Sciatic nerve (tissue), 2 donors: ENCODE data around the gene STK38L. TPM values are rescaled to one million over a fixed set of nuclear protein-coding genes. Genes with fewer than 3 reads are reported as not detected.
"Not testable (repeated sequence)": the region's sequence is repeated elsewhere in the genome, so short reads cannot be mapped to it uniquely, and the experiment has no call there.

Experiments
- ATAC-seq: fragments of 200-7000 bp; cut with Tn5 transposase; one replicate; pipeline ENCODE4 v1.9.1; 2020; ENCODE audit warnings: mild to moderate bottlenecking, moderate library complexity
- DNase-seq: peaks from one replicate; pipeline ENCODE4 v3.0.0-alpha.2; 2020; ENCODE audit warnings: low spot score
- intact Hi-C: fragments of 100-400 bp; cut with DNase I; formaldehyde crosslinking; loops from one replicate; pipeline ENCODE4 v1.14.2; 2022
- total RNA-seq: library from RNA; stranded (reverse); fragmentation: NEBNext Ultra II Directional; extraction: Animal tissue kit (Norgen Biotek cat#: 25700); gene quantifications from one replicate; pipeline ENCODE4 v1.2.1, GENCODE V29; 2021
- donor health status: DM: no; HTN: no; CAD: no.
- donor health status: DM: no; HTN: no; CAD: no.

The STK38L gene
- total RNA-seq, 1 donor from 2014 or later: 45.1 TPM

- no peak for ATAC-seq
- intact Hi-C loops: no loop called here
- no peak for DNase-seq
Observed at GRCh38 chr12:27220988-27221345, 23.1 kb upstream of the STK38L start.

GRCh38 chr12:27221625-27222387 is 22.3 kb upstream of the STK38L start:
- ATAC-seq (peak; percentile 44), DNase-seq (no peak)
- intact Hi-C loops: no loop called here

- DNase-seq (no peak), ATAC-seq (peak; percentile 86)
- intact Hi-C loops: no loop called here
Observed at GRCh38 chr12:27226407-27226929, 17.6 kb upstream of the STK38L start.

- intact Hi-C loops: no loop called here
- ATAC-seq: no peak
- DNase-seq: no peak
Observed at GRCh38 chr12:27229367-27229766, 14.7 kb upstream of the STK38L start.

DNA sequence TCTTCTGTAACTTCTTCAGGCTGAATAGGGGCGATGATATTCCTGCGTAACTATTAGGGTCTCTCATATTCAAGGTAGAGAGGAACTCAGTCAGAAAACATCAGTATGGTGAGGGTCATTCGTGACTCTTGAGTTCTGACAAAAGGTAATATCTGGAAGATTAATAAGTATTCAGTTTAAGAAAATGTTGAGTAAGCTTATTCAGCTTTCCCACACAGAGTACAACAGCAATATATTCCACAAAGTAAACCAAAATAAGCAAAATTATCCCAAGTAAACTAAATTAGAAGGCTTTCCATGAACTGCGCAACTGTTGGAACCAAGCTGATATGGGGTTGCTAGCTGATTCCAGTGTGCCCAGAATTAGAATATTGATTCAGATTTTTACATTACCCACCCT is 12.7 kb upstream of the STK38L start:
- DNase-seq, ATAC-seq, intact Hi-C loops: not testable (repeated sequence)

GRCh38 chr12:27233814-27234213 is 10.3 kb upstream of the STK38L start:
- DNase-seq: no peak

DNA sequence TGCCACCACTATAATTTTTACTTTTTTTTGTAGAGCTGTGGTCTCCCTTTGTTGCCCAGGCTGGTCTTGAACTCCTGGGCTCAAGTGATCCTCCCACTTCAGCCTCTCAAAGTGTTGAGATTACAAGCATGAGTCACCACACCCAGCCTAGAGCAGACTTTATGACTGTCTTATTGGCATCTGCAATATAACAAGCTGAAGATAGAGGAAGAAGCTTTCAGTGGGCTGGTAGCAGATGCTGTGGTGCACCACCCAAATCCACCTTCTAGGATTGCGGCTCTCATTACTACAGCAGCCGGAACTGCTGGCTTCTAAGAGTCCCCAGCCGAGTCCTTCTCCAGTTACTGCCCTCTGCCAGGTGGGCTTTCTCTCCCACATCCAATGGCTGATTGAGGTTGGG is 7.6 kb upstream of the STK38L start:
- DNase-seq (no peak), ATAC-seq (no peak)
- intact Hi-C loops: no loop called here

More at GRCh38 chr12:27233814-27234213, 10.3 kb upstream of the STK38L start:
- no peak for ATAC-seq
- intact Hi-C loops: no loop called here

GRCh38 chr12:27237790-27238771 is 6.0 kb upstream of the STK38L start:
- intact Hi-C loops: no loop called here
- ATAC-seq (peak; percentile 62), DNase-seq (no peak)

- intact Hi-C loops: no loop called here
- ATAC-seq (no peak), DNase-seq (no peak)
Observed at GRCh38 chr12:27243006-27243405, 1.1 kb upstream of the STK38L start.

DNA sequence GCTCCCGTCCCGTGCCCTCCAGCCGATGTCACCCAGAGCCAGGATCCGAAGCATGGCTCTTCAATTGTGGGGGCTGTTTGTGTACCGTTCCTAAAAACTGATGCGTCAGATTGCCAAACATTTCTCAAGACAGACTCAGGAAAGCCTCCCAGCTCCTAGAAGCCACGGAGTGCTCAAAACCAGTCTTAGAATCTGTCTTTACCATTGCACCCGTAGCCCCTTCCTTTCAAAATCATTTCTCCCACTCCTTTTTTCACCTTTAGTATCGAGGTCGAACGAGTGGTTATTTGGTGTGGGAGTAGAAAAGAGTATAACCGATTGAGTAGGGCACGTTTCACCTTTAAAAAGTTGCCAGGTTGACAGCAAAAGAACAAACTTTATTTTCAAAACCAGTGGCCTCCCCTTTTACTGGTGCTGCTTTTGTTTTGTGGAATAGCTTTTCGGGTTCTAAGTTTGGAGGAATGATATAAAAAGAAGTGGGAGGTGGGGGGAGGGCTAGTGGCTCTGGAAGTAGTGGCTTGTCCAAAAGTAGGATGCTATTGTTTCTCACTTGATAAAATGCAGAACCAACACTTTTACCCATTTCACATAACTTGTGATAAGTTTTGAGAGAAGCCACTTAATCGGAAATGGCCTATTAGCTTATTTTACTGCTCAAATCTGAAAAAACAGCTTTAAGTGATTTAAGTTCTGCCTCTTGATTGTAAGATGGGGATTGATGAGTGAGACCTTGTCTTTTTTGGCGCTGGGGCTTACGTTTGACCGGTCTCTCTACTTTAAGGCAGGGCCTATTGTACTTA is 803 bp downstream of the STK38L start:
- ATAC-seq (no peak), DNase-seq (no peak)
- intact Hi-C loops: no loop called here

DNA sequence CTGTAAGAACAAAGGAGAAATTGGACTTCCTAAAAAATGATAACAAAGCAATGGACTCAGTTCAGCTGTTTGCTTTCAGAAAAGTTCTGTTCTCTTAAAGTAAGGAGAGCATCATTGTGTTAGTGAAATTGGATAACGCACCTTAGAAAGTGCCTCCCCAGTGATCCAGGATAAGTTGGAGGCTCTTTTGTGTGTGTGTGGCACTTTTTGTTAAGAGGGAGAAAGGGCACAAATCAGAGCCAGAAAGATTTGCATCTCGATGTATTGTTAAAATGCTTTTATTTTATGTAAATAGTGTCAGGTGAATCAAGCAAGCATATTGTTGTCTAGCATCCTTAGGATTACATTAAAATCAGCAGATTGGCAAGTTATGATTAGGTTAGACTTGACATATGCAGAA is 2.1 kb downstream of the STK38L start:
- intact Hi-C loops: no loop called here
- ATAC-seq: no peak
- DNase-seq: no peak

DNA sequence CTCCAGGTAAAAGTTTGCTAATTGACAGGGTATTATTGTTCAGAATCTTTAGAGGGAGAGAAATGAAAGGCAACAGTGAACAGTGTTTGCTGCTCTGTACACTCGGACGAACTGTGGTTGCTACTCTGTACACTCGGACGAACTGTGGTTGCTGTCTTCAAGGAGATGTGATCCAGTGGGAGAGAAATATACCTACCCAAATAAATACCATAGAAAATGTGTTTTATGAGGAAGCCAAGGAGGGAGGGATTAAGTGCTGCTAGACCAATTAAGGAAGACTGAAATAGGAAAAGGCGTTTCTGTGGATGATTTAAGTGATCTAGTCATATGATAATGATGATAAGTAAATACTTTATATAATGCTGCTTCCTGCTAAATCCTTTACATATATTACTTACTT is 2.7 kb downstream of the STK38L start:
- DNase-seq (no peak), ATAC-seq (no peak)
- intact Hi-C loops: no loop called here

DNA sequence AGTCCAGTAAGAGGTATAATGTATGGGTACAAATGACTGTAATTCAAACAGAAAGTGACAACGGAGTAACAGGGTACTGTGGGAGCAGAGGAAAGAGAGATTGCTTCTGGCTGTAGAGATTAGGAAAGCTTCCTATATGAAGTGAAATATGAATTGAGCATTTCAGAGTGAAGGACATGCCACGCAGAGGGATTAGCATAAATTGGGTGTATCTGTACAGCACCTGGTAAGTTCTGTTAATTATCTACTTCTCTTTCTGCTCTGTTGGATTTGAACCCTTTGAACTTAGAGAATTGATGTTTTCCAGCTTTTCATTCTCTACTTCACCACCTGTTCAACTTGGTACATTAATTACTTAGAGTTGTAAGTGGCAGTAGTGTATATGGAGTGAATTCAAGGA is 8.8 kb downstream of the STK38L start:
- intact Hi-C loops: no loop called here
- ATAC-seq: no peak
- DNase-seq: no peak

DNA sequence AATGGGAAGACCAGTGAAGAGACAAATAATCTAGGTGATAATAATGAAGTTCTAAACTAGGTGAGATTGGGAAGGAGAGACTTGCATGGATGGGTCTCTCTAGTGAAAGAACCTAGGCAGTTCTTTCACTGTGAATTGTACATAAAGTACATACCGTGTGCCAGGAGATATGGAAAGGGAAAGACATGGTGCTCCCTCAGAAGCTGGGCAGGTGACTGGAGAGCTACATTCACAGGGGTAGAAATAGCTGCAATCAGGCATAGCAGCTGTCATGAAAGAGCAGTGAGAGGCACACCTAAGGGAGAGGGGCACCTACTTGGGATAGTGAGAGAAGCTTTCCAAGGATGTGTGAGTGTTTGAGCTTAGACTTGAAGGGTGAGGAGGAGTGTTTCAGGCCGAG is 9.3 kb downstream of the STK38L start:
- ATAC-seq (no peak), DNase-seq (no peak)
- intact Hi-C loops: no loop called here

- intact Hi-C loops: no loop called here
- no peak for DNase-seq
- no peak for ATAC-seq
Observed at GRCh38 chr12:27255806-27256205, 11.7 kb downstream of the STK38L start.

DNA sequence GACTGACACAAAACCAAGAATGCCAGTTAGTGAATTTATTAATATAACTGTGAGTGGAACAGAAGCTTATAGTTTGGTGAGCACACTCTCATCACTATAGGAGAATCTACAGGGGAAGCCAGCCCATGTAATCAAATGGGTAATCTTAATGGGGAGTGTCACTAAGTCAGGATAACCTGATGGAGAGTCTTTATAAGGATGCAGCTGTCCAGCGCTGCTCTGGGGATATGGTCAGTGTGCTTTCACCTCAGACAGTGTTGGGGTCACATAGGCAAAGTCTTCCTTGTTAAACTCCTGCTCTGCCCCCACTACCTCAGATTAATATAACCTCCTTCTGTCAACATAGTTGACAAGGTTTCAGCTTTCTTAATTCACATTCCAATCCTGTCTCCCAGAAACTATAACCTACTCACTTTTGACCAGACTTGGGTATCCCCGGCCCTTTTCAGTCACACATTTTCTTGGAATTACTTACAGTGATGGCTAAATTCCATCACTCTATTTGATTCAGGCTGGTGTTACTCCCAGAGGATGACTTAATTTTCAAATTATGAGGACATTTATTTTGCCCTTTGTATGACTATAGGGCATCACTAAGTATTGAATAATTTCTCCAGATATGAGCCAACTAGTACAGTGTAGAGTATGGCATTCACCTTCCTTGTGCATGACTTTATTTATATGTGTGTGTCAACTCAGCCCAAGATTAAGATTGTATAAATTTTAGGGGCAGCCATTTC is 13.2 kb downstream of the STK38L start:
- peak; percentile 38 for ATAC-seq
- no peak for DNase-seq
- intact Hi-C loops: no loop called here

- no peak for DNase-seq
- intact Hi-C loops: no loop called here
- peak; percentile 50 for ATAC-seq
Observed at GRCh38 chr12:27260746-27261145, 16.7 kb downstream of the STK38L start.

DNA sequence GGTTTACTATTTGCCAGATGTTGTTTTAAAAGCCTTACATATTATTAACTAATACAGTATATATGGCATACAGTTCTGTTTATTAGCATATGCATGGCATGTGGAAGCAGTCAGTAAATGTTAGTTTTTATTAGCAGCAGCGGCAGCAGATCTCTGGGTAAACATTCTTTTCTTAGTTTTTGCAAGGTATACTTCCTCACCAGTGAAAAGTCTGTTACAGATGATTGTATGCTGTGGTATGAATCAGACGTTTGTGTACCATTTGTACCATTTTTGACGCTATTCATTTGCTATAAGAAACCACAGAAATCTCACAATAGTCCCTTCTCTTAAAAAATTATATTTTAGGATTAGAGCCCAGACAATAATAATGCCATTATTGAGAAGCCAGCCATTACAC is 17.8 kb downstream of the STK38L start:
- ATAC-seq: no peak
- intact Hi-C loops: no loop called here
- DNase-seq: no peak

DNA sequence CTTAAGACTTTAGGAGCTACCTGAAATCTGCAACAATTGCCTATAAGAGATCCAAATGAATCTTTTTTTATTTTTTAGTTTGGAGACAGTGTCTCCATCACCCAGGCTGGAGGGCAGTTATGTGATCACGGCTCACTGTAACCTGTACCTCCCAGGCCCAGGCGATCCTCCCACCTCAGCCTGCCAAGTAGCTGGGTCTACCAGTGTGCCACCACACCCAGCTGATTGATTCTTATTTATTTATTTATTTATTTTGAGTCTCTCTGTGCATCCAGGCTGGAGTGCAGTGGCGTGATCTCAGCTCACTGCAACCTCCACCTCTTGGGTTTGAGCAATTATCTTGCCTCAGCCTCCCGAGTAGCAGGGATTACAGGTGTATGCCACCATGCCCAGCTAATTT is 26.1 kb downstream of the STK38L start:
- DNase-seq (no peak), ATAC-seq (no peak)
- intact Hi-C loops: no loop called here
